Measurements from ENCODE around the gene UPK2. TPM values are rescaled to one million over a fixed set of nuclear protein-coding genes. Genes with fewer than 3 reads are reported as not detected.

UPK2 gene
- total and polyA plus RNA-seq, 10 of the 15 experiments (the other 5 are each of a cell fraction or from before 2014, with no cell fraction given), result 0.07 to 1.0 (median 0.31) TPM; not detected in 7

- BruUV-seq (replicated peaks), result no TSS peak
- no peak for FAIRE-seq
- 0 out of 2 replicates have a peak, but pooled peaks have one; percentile 49 for TF ChIP-seq SREBF1 (IDR thresholded peaks at IDR 0.05; ENCODE audit: low read length)
- no peak for TF ChIP-seq TAF1 (IDR thresholded peaks at IDR 0.05; ENCODE audit: borderline replicate concordance, low read depth, low read length)
- peak; percentile 96 for TF ChIP-seq SIN3A (IDR thresholded peaks at IDR 0.05; ENCODE audit: low read depth, low read length)
- peak; percentile 83 for TF ChIP-seq HCFC1 (IDR thresholded peaks at IDR 0.05; ENCODE audit: low read length)
- peak; percentile 55 for TF ChIP-seq IKZF1 (conservative IDR thresholded peaks at IDR 0.05)
- 0 out of 2 replicates have a peak, but pooled peaks have one; percentile 51 for TF ChIP-seq TCF3 (IDR thresholded peaks at IDR 0.05; ENCODE audit: borderline replicate concordance, insufficient read depth, low read depth, low read length)
- TF ChIP-seq NR2C1 (IDR thresholded peaks at IDR 0.05), result peak; percentile 57; the same call in 1 of the 2 replicates
- 0 out of 2 replicates have a peak, but pooled peaks have one; percentile 16 for TF ChIP-seq BACH1 (IDR thresholded peaks at IDR 0.05; ENCODE audit: borderline replicate concordance)
- 0 out of 2 replicates have a peak, but pooled peaks have one; percentile 49 for TF ChIP-seq HDGF (IDR thresholded peaks at IDR 0.05)
- no peak for TF ChIP-seq E2F4 (IDR thresholded peaks at IDR 0.05; ENCODE audit: low read depth, low read length)
- TF ChIP-seq LARP7 (IDR thresholded peaks at IDR 0.05), result peak; percentile 43; the same call in 1 of the 2 replicates
- no peak for TF ChIP-seq POLR2AphosphoS2 (IDR thresholded peaks at IDR 0.05; ENCODE audit: low read depth, low read length)
- peak; percentile 89 for TF ChIP-seq NKRF (conservative IDR thresholded peaks at IDR 0.05)
- TF ChIP-seq PAX5 (IDR thresholded peaks at IDR 0.05; ENCODE audit: borderline replicate concordance, low read depth, low read length), result peak; percentile 91
- TF ChIP-seq MAX (IDR thresholded peaks at IDR 0.05; ENCODE audit: low read depth, low read length), result 0 out of 2 replicates have a peak, but pooled peaks have one; percentile 46
- TF ChIP-seq TCF12 (IDR thresholded peaks at IDR 0.05; ENCODE audit: low read depth, low read length), result peak; percentile 74
- TF ChIP-seq MXI1 (IDR thresholded peaks at IDR 0.05; ENCODE audit: low read depth, low read length), result 0 out of 2 replicates have a peak, but pooled peaks have one; percentile 12
Observed at GRCh38 chr11:118924591-118925585, 31.2 kb upstream of the UPK2 start.

More at GRCh38 chr11:118924591-118925585, 31.2 kb upstream of the UPK2 start:
- Histone ChIP-seq H3K27me3 (replicated peaks in 1 of 2; ENCODE audit: control insufficient read depth in 2 of 2, insufficient read depth in 2 of 2, low read length in 1 of 2) (no peaks in the 10 kb centered on the region), H4K20me1 (ENCODE audit: control insufficient read depth, insufficient read depth) (no peaks in the 10 kb centered on the region), H3K79me2 (ENCODE audit: control insufficient read depth, insufficient read depth, low read length) (peaks cover 37% of the 10 kb centered on the region), H2AFZ (ENCODE audit: control insufficient read depth, low read depth, low read length) (peak overlapping the region; percentile 73), H3K9ac (ENCODE audit: control insufficient read depth, insufficient read depth, low read length) (peak overlapping the region; percentile 72), H3K4me2 (ENCODE audit: control insufficient read depth, insufficient read depth) (peak overlapping the region; percentile 97), H3K4me3 (peak overlapping the region; percentile 93), H3K36me3 (ENCODE audit: control insufficient read depth in 2 of 2, insufficient read depth in 2 of 2, low read length in 1 of 2) (no peaks in the 10 kb centered on the region), H3K9me3 (replicated peaks; ENCODE audit: control insufficient read depth, insufficient read depth, low read length) (no peaks in the 10 kb centered on the region), H3K27ac (ENCODE audit: control insufficient read depth, insufficient read depth) (peak overlapping the region; percentile 72), H3K4me1 (ENCODE audit: control insufficient read depth, insufficient read depth, low read length) (peaks cover 26% of the 10 kb centered on the region)
- DNase-seq (ENCODE audit: low read depth, low spot score), result no peak
- ATAC-seq, result peak; percentile 40
- in situ Hi-C loops (cut with MboI) (no loop called here), intact Hi-C loops (cut with micrococcal nuclease; ENCODE audit: unreplicated experiment) (loop anchor here (5.0 kb wide), 2 partner anchors 177 to 397 kb away; partner anchors contain the start of gene DPAGT1)
- ChIA-PET POLR2A (interaction anchor here (0.6 to 6.3 kb wide), 7 partner anchors 10 to 156 kb away, joined by 3 to 105 read pairs (median 3); no protein-coding TSS in a partner anchor), RAD21 (ENCODE audit: unreplicated experiment) (interaction anchor here (0.6 to 8.8 kb wide), 11 partner anchors 13 to 174 kb away, joined by 3 to 169 read pairs (median 4); partner anchors contain the start of genes CXCR5 and DDX6), SMC1A (ENCODE audit: uncharacterized antibody, unreplicated experiment) (interaction anchor here (0.6 to 12.9 kb wide), 9 partner anchors 11 to 132 kb away, joined by 3 to 185 read pairs (median 5); partner anchors contain the start of gene CXCR5), CTCF (interaction anchor here (0.7 to 11.6 kb wide), 9 partner anchors 15 to 235 kb away, joined by 3 to 330 read pairs (median 5); partner anchors contain the start of gene CXCR5)
- WGBS (ENCODE audit: insufficient coverage, insufficient replicate concordance, low lambda C conversion rate, missing lambda C conversion rate), result 1% methylated on average over 34 of the region's 45 CpGs
